Measurements from ENCODE around the gene ZNF341. TPM values are rescaled to one million over a fixed set of nuclear protein-coding genes. Genes with fewer than 3 reads are reported as not detected.
"Not testable (repeated sequence)": the region's sequence is repeated elsewhere in the genome, so short reads cannot be mapped to it uniquely, and the experiment has no call there.

The ZNF341 gene
- total and polyA plus RNA-seq, 2 donors = 1.4 to 3.1 TPM

DNA sequence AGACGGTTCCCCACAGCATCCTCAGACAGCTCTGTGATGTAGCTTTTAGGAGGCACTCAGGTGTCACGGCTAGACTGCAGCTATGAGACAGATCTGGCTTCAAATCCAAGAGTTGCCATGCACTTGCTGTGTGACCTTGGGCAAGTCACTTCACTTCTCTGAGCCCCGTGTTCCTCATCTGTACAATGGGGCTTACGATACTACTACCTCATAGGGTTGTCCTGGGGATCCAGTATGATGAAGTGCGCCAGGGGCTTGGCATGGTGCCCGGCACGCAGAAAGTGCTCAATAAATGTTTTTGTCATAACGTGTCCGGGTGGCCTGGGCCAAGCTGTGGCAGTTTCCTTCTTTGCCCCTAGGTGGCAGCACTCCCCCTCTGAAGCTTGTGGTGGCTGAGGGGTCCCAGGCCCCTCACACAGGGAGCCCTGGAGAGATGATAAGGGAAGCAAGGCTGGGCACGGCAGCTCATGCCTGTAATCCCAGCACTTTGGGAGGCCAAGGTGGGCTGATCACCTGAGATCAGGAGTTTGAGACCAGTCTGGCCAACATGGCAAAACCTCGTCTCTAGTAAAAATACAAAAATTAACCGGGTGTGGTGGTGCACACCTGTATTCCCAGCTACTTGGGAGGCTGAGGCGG lies 60.3 kb downstream of the ZNF341 start:
- no peaks in the 10 kb centered on the region for H3K36me3 ChIP-seq (ENCODE audit: insufficient read depth)
- no peaks in the 10 kb centered on the region for H3K4me1 ChIP-seq (ENCODE audit: insufficient read depth)
- no peak overlapping the region for H3K27ac ChIP-seq (ENCODE audit: low read depth)
- WGBS = 69% methylated on average over 13 of the region's 13 CpGs
- no peak for DNase-seq (ENCODE audit: extremely low spot score)
- no peak overlapping the region for H3K4me3 ChIP-seq (ENCODE audit: low read depth, low read length)

GRCh38 chr20:33792598-33792989 lies 60.8 kb downstream of the ZNF341 start:
- H3K36me3 ChIP-seq (ENCODE audit: insufficient read depth); H3K27ac ChIP-seq (ENCODE audit: low read depth): not testable (repeated sequence)
- WGBS = 51% methylated on average over 3 of the region's 3 CpGs

DNA sequence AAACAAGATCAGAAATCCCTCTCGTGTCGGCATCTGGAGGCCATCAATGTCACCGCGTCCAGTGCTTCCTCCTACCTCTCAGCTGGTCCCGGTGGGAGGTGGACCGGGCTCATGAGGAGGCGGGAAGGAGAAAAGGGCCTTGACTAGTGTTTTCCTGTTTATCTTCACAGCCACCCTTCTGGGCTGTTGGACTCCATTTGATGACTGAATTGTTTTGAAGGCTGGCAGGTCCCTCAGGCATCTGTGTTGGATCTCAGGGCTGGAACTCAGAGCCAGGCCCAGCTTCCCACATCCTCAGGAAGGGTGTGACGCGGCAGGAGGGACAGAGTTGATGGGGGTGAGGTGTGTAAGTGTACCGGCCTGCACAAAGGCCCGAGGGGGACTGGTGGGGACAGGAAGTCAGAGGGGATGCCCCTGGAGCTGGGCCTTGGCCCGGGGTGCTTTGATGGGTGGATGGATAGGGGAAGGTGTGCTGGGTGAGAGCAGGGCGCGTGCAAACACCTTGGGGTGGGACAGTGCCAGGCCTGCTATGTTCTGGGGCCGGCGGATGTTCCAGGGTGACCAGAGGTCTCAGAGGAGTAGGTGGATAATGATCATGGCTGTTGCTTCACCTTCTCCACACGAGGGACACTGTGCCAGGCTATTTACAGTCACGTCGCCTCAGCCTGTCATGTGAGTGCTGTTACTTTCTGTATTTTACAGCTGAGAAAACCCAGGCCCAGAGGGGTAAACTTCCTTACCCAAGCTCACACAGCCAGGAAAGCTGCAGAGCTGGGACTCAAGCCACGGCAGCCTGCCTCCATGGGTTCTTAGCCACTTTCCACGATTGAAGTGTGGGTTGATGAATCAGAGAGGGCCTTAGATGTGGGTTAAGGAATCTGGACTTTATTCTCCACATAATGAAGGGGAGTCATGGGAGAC lies 61.5 kb downstream of the ZNF341 start:
- Histone ChIP-seq H3K27ac (ENCODE audit: low read depth) (peak overlapping the region; percentile 16), H3K4me3 (ENCODE audit: low read depth, low read length) (no peak overlapping the region), H3K36me3 (ENCODE audit: insufficient read depth) (no peaks in the 10 kb centered on the region), H3K4me1 (ENCODE audit: insufficient read depth) (no peaks in the 10 kb centered on the region)
- 43% methylated on average over 21 of the region's 21 CpGs for WGBS
- DNase-seq (ENCODE audit: extremely low spot score) = no peak

More at GRCh38 chr20:33792598-33792989, 60.8 kb downstream of the ZNF341 start:
- H3K4me3 ChIP-seq (ENCODE audit: low read depth, low read length); H3K4me1 ChIP-seq (ENCODE audit: insufficient read depth); DNase-seq (ENCODE audit: extremely low spot score): not testable (repeated sequence)

DNA sequence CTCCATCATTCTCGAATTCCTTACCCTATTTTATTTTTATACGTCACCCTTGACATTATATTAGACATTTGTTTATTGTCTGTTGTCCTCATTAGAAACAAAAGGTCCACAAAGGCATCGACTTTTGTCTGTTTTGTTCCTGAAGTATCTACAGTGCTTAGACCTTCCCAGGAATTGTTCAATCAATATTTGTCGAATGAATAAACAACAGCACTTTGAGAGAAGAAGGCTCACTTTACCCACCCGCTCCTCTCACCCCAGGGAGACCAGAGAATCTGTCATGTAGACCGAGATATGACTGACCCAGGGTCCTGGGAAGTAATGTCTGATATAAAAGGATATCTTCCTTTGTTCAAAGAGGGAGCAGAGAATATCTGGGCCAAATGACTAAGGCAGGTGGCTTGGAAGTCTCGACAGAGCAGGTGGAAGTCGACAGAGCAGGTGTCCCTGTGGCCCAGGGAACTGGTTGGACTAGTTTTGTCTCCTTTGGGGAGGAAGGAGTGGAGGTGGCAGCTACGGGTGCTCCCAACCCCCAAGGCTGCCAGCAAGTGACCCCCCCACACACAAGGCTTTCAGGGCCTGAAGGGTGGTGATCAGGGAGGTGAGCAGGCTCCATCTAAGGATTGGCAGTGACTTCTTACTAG lies 64.6 kb downstream of the ZNF341 start:
- H3K27ac ChIP-seq (ENCODE audit: low read depth) = peak overlapping the region; percentile 11
- 68% methylated on average over 9 of the region's 9 CpGs for WGBS
- no peak overlapping the region for H3K4me3 ChIP-seq (ENCODE audit: low read depth, low read length)
- DNase-seq (ENCODE audit: extremely low spot score) = peak; percentile 74
- H3K4me1 ChIP-seq (ENCODE audit: insufficient read depth) = no peaks in the 10 kb centered on the region
- no peaks in the 10 kb centered on the region for H3K36me3 ChIP-seq (ENCODE audit: insufficient read depth)

DNA sequence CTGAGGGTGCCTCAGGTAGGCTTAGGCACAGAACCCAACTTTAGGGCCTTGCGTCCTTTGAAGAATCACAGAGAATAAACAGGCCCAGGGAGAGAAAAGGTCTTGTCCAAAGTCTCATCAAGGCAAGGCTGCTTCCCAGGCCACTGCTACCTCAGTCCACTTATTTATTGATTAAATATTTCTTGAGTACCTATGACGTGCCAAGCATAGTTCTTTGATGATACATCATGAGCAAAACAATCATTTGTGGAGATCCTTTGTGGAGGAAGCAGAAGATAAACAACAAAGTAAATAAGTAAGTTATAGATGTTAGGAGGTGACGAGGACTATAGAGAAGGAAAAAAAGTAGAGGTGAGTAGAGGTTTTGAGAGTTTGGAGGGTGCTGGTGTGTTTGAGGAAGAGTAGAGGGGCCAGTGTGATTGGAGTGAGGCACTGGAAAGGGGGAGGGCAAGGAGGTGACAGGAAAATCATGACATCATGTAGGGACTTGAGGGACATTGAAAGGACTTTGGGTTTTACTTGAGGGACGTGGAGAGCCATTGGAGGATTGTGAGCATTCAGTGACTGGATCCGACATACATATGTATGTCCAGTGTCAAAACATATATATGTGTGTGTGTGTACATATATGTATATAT lies 65.2 kb downstream of the ZNF341 start:
- no peak overlapping the region for H3K4me3 ChIP-seq (ENCODE audit: low read depth, low read length)
- 89% methylated on average over 5 of the region's 5 CpGs for WGBS
- no peaks in the 10 kb centered on the region for H3K36me3 ChIP-seq (ENCODE audit: insufficient read depth)
- no peak for DNase-seq (ENCODE audit: extremely low spot score)
- peak overlapping the region; percentile 11 for H3K27ac ChIP-seq (ENCODE audit: low read depth)
- H3K4me1 ChIP-seq (ENCODE audit: insufficient read depth) = no peaks in the 10 kb centered on the region

DNA sequence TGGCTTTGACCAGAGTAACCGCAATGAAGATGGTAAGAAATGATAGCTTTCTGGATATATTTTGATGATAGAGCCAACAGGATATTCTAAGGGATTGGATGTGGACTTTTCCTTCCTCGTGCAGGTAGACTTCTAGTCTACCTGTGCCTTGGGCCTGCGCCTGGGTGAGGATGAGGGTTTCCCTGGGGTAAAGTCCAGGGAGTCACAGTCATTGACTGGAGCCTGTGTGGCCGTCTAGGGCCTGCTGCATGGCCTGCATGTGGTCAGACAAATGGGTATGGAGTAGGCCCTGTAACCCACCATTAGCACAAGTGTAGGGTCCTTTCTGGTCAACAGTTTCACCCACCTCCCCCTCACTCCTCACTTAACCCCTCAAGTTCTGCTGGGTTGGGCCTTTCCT lies 66.6 kb downstream of the ZNF341 start:
- WGBS = 83% methylated on average over 4 of the region's 4 CpGs
- Histone ChIP-seq H3K27ac (ENCODE audit: low read depth) (no peak overlapping the region), H3K36me3 (ENCODE audit: insufficient read depth) (no peaks in the 10 kb centered on the region), H3K4me3 (ENCODE audit: low read depth, low read length) (no peak overlapping the region), H3K4me1 (ENCODE audit: insufficient read depth) (no peaks in the 10 kb centered on the region)
- DNase-seq (ENCODE audit: extremely low spot score) = no peak

DNA sequence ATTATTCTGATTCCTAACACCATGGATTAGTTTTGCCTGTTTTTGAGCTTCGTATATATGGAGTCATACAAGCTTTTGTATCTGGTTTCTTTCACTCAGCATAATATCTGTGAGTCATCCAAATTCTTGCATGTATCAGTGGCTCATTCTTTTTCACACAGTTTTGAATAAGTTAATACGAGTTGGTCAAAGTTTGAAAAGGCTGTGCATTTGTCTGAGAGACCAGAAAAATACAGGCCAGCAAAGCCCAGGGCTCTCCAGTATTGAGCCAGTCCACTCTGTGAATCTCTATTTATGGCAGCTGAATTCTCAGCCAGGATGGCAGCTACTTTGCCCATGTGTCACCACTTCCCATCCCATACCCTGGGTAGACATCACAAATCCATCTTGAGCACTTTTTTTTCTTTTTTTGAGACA lies 72.1 kb downstream of the ZNF341 start:
- WGBS = 31% methylated on average over 2 of the region's 2 CpGs
- H3K4me1 ChIP-seq (ENCODE audit: insufficient read depth) = no peaks in the 10 kb centered on the region
- no peaks in the 10 kb centered on the region for H3K36me3 ChIP-seq (ENCODE audit: insufficient read depth)
- no peak overlapping the region for H3K27ac ChIP-seq (ENCODE audit: low read depth)
- DNase-seq (ENCODE audit: extremely low spot score) = no peak
- H3K4me3 ChIP-seq (ENCODE audit: low read depth, low read length) = no peak overlapping the region

DNA sequence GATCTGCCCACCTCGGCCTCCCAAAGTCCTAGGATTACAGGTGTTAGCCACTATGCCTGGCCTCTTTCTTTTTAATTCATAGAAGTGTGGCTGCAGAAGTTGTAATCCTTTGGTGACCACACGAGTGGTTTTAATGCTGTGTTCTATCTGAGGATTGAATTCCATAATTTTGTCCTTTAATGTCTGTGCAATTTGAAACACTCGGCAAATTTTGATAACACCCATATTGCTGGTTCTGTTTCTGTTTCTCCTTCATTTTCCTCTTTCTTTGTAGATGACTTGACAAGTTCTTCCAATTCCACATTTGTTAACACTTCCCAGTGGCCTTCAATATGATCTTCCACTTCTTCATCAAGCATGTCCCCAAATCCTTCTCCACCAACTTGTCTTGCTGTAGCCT lies 76.6 kb downstream of the ZNF341 start:
- no peak for DNase-seq (ENCODE audit: extremely low spot score)
- Histone ChIP-seq H3K27ac (ENCODE audit: low read depth) (no peak overlapping the region), H3K4me3 (ENCODE audit: low read depth, low read length) (no peak overlapping the region), H3K36me3 (ENCODE audit: insufficient read depth) (no peaks in the 10 kb centered on the region), H3K4me1 (ENCODE audit: insufficient read depth) (no peaks in the 10 kb centered on the region)
- 96% methylated on average over 3 of the region's 3 CpGs for WGBS

- H3K36me3 ChIP-seq (ENCODE audit: insufficient read depth) = no peaks in the 10 kb centered on the region
- no peaks in the 10 kb centered on the region for H3K4me1 ChIP-seq (ENCODE audit: insufficient read depth)
- no peak overlapping the region for H3K4me3 ChIP-seq (ENCODE audit: low read depth, low read length)
- no peak overlapping the region for H3K27ac ChIP-seq (ENCODE audit: low read depth)
- 60% methylated on average over 5 of the region's 5 CpGs for WGBS
- no peak for DNase-seq (ENCODE audit: extremely low spot score)
Observed at GRCh38 chr20:33810259-33810658, 78.5 kb downstream of the ZNF341 start.

GRCh38 chr20:33810885-33811775 lies 79.3 kb downstream of the ZNF341 start, which contains the start of gene CHMP4B:
TSS of gene CHMP4B (plus strand) at chr20:33811348. CDS start at chr20:33811469, 121 bp downstream.
- peak; percentile 93 for DNase-seq (ENCODE audit: extremely low spot score)
- Histone ChIP-seq H3K27ac (ENCODE audit: low read depth) (peak within 1 kb of the TSS; percentile 97), H3K4me1 (ENCODE audit: insufficient read depth) (no peaks in the 10 kb centered on the region), H3K4me3 (ENCODE audit: low read depth, low read length) (peak within 1 kb of the TSS; percentile 82), H3K36me3 (ENCODE audit: insufficient read depth) (no peaks in the 10 kb centered on the region)
- under 1% methylated on average over 71 of the region's 71 CpGs for WGBS

- under 1% methylated on average over 12 of the region's 12 CpGs for WGBS
- no peaks in the 10 kb centered on the region for H3K4me1 ChIP-seq (ENCODE audit: insufficient read depth)
- H3K27ac ChIP-seq (ENCODE audit: low read depth) = peak overlapping the region; percentile 97
- no peaks in the 10 kb centered on the region for H3K36me3 ChIP-seq (ENCODE audit: insufficient read depth)
- DNase-seq (ENCODE audit: extremely low spot score) = no peak
- peak overlapping the region; percentile 82 for H3K4me3 ChIP-seq (ENCODE audit: low read depth, low read length)
Observed at GRCh38 chr20:33811776-33812151, 80.0 kb downstream of the ZNF341 start.

DNA sequence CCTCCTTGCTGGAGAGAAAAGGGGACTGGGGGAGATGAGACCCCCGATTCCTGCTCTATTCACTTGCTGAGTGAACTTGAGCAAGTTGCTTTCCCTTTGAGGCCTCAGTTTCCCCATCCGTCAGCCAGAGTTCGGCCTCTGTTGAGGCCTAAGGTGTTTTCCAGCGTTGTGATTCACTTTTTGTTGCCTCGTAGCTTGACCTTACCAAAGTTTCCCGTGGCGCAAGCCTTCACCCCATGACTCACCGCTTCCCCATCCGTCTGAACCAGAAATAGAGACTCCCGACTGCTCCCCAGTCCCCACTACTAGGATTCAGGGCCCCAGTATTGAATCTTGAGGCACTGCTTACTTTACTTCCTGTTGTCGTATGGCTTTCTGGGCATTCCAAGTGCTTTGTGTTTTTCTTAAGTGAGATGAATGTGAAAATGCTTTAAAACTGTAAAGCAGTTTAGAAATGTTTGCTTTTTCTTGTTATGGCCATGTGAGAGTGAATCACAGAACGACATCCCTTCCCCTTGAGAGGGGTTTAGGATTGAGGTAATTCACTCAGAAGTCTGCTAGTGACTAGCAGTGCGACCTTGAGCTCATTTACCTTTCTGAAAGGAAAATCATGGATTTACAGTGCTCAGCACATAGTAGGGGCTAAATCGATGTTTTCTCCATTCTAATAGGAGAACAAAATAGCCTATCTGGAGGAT lies 80.5 kb downstream of the ZNF341 start:
- WGBS = 7% methylated on average over 14 of the region's 14 CpGs
- Histone ChIP-seq H3K27ac (ENCODE audit: low read depth) (peak overlapping the region; percentile 97), H3K4me3 (ENCODE audit: low read depth, low read length) (peak overlapping the region; percentile 82), H3K4me1 (ENCODE audit: insufficient read depth) (peaks cover 3% of the 10 kb centered on the region), H3K36me3 (ENCODE audit: insufficient read depth) (no peaks in the 10 kb centered on the region)
- DNase-seq (ENCODE audit: extremely low spot score) = no peak
